Inflammatory macrophage (primary cell): ENCODE results near the gene LEF1.

Source experiments
- DNase-seq, 2 donors: peaks; one replicate each; pipeline ENCODE4 v3.0.0-alpha.2; 2020 to 2022

LEF1 gene

DNA sequence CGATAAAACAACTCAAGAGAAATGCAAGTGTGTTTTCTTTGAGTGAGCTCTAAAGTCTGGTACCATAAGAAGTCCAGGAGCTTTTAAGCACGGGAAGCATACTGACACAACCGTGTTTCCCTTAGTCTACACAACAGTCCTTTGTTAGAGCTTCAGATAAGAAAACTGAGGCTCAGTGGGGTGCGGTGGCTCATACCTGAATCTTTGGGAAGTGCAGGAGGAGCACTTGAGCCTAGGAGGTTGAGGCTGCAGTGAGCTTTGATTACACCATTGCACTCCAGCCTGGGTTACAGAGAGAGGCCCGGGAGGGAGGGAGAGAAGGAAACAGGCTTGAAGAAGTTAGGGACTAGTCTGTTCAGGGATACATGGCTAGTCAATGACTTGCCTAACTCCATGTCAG, 21.9 kb downstream of the LEF1 start:
- DNase-seq, result no peak

DNA sequence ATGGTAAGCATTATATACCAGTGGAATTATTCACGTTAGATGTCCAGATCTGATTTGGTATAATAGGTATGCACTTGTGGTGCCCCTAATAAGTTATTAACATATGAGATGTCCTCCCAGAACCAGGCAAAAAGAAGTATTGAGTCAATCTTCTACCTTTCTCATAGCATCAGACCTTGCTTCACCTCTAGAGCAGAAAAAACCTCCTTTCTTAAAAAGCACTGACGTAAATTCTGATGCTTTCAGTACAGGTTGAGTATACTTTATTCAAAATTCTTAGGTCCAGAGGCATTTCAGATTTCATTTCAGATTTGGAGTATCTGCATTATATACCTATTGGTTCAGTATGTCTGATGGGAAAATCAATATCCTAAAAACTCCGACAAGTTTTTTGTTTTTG, 22.4 kb downstream of the LEF1 start:
- DNase-seq, result no peak

DNA sequence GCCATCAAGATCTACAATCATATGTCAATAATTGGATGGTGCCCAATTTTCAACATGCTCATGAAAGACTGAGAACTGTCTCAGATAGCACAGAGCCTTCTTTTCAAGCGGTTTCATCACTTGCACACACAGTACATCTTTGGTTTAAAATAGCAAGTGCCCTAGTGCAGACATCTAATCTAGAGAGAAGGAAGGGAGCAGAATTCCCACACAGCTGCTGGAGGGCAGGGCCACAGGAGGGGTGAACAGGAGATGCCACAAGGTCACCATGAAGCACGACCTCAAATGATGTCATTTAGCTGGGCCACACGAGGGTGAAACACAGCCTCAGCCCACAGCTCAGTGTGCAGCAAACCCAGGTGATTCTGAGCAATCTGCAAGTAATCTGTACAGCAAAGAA, 24.3 kb downstream of the LEF1 start:
- no peak for DNase-seq

DNA sequence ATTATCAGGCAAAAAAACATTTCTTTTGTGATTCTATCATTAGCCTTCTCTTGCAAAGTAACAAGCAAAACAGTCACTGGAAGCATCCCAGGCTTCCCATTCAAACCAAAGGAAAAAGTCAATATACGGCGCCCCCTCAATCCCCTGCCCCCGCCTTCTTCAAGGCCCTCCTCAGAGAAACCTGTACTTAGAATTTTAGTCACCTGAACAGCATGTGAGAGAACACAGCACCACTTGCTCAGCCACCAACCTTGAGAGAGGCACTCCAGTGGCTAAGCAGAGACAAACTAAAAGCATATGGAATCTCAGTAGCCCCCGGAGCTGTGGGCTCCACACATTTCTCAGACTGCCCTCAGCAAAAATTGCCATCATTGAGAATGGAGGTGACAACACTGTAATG, 25.2 kb downstream of the LEF1 start:
- no peak for DNase-seq

DNA sequence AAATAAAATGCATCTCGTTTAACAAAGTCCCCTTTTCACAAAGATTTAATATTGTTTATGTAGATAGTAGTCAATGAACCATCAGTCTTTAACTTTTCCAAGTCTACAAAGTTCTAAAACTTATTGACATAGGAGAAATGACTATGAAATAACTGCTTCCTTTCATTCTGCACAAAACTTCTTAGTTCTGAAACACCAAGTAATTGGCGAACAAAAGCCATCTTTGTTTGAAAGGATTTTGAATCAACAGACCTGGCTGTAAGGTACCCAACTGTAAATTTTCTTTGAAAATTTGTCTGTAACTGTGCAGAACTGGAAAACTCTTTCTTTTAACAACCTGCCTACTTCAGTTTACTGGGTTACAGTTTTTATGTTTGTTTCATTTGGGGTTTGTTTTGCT, 25.9 kb downstream of the LEF1 start:
- no peak for DNase-seq

DNA sequence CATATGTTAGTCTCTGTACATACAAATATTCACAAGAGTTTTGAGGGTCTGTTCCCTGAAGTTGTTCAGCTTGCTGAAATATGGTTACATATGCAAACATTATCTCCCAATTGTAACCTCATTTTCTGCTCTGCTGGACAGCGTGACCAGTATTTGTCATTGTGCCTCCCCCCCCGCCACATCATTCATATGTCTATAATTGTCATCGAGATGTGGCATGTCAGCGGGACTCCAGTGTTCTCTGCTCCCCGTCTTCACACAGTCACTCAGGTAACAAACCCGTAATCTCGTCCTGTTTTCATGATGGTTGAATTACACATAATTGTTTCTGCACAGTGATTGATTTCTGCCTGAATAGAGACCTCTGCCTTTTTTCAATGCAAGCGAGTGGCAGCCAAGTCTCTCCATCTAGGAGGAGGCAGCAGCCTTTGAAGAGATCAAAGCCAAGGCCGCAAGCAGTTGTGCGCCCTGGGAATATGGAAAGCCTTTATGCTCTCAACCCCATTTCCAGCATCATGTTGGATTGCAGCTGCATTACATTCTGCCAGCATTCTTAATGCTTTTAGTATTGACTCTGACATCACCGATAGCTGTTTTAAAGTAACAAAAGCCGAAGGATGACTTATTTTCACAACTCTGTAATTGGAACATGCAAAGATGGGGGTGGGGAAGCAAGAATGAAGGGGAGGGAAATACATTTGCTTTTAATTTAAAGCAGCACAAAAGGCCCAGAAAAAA, 27.4 kb downstream of the LEF1 start:
- no peak for DNase-seq

DNA sequence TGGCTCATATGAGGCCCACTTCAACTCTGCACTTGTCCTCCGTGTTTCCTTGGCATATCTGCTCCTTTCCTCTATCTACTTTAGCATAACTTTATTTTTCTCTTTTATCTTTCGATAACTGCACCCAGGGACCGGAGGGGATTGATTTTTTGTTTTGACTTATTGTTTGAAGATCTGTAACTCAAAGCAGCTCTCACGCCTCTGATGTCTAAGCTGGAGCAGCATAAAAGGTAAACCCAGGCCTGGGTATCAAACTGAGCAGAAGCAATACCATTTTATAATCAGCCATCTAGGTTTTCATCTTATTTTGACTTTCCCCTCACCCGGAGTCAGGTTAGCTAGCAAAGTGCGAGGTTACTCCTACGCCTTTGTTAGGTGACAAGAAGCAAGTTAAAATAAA, 28.4 kb downstream of the LEF1 start:
- no peak for DNase-seq

DNA sequence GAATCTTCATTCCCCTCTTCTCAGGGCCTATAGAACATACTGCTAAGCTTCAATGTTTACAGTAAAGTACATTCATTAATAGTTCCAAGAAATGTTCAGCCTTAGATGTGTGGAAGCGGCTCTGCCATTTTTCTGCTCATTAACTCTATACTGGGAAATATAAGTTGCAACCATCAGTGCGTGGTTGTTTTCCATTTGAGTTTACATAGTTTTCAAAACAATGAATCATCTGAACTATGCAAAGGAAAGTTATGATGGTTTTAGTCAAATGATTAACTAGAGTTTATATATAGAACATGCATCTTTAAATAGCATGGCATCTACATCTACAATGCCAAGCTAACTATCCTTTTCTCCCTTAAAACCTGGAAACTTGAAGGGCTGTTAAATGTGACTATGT, 29.6 kb downstream of the LEF1 start:
- DNase-seq, result no peak

DNA sequence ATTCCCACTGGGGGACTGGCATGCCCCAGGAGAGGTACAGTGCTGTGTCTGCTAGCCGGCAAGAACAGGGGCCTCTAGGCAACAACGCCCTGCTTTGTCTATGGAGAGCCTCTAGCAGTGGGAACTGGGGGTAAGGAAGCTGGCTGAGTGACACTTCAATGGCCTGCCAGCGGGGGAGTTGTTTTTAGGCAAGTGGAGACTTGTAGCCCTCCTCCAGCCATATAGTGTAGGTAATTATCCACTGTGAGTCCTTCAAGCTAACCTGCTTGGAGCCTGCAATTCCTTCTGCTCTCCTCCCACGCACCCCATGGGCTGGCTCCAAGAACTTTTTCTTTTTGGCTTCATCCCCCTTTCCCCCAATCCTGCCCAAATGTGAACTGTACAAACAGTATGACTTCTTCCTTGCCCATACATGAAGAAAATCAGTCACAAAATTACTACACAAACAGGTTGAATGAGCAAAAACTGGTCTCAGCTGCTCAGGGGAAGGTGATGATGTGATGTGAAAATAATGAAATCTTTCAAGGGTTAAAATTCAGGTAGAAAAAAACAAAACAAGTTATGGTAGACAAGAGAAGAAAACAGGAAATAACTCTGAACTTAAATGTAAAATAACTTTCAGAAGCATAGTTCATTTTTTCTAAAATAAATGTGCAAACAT, 33.1 kb downstream of the LEF1 start:
- DNase-seq, result no peak

DNA sequence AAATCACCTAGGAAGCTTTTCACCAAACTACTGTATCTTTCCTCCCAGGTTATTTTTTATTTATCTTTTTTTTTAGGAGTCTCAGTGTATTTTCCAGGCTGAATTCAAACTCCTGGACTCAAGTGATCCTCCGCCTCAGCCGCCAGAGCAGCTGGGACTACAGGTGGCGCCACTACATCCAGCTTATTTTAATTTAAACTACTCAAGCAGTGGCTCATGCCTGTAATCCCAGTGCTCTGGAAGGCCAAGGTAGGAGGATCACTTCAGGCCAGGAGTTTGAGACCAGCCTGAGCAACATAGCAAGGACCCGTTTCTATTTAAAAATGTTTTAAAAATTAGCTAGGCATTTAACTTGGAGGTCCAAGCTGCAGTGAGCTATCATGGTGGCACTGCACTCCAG, 37.8 kb downstream of the LEF1 start:
- DNase-seq, result no peak

DNA sequence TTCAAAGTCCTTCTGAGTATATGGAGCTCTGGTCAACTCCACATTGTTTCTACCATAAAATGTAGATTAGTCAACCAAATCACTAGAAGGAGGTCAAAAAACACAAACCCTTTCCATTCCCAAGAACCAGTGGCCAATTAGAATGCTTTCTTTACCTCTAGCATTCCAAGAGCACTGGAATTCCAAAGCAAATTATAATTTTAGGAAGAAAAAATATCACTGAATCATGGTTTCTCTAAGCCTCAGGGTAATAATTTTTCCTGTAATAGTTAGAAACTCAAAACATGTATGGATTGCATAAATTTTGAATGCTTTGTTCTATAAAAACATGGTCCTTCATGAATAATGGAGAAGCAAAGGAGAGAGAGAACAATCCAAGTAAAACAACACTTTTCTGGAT, 39.5 kb downstream of the LEF1 start:
- DNase-seq, result no peak

DNA sequence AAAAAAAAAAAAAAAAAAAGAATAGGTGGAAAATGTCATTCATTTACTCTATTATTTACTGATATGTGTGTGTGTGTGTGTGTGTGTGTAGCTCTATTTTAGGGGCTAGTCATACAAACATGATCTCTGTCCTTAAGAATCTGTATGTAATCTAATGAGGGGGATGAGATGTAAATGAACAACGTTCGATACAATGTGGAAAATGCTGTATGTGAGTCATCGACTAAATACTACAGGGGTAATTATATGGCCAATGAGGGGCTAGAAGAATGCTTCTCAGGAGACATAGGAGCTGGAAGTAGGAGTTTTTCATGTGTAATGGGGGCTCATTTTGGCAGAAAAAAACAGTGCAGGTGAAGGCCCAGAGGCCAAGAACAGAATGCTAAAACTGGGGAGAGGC, 41.9 kb downstream of the LEF1 start:
- DNase-seq, result no peak

DNA sequence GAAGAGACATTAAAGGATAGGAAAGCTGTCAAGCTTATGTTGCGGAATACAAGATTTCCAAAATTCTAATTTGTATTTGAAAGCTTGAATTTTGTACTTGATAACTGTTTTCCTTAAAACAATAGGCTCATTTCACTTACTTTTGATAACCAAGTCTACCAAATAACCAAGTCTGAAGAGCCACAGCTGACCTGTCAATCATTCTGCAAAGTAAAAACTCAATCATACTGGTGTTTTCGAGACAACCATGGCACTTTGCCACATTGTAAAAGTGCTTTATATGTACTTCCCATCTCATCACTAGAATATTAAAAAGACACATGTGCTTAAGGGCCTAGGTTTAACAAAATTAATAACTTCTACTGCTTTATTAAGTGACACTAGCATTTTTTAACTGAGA, 47.9 kb downstream of the LEF1 start:
- DNase-seq, result no peak

DNA sequence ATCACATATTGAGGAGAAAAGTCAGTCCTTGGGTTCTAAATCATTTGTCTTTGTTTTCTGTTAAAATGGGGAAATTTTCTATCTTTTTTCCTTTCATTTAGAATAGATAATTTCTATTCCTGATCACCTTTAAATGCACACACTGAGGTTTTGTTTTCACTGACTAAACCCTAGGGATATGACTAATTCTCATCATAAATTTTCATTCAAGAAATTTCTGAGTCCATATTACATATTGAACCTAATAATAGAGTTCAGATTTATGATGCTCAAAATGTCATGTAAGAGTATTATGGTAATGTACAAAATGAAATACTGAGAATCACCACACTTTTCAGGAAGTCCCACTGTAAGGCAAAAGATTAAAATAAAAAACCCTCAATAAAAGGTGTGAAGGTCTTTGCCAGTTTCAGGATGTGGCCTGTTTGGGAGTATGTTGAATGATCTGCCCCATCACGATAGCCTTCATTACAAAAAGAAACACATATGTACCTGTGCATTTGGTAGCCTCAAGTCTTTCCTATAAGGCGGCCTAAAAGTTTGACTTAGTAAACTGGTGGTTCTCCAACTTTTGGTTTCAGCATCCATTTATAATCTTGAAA, 49.4 kb downstream of the LEF1 start:
- DNase-seq, result no peak

DNA sequence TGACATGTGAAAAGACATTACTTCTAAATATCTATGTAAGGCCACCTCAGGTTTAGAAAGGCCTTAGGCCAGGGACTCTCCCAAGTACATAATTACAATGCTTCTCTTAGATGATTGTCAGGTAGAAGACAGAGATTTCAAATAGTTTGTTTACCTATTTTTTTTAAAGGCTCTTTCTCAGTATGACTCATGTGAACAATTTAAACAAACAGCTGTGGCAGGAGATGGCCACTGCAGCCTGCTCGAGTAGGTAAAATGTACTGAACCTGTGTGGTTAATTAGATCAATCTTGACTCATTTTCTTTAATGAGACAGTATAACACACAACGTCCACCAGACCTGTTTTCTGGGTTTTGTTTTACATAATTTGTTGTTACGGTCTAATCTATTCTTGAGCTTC, 50.2 kb downstream of the LEF1 start:
- DNase-seq, result no peak

DNA sequence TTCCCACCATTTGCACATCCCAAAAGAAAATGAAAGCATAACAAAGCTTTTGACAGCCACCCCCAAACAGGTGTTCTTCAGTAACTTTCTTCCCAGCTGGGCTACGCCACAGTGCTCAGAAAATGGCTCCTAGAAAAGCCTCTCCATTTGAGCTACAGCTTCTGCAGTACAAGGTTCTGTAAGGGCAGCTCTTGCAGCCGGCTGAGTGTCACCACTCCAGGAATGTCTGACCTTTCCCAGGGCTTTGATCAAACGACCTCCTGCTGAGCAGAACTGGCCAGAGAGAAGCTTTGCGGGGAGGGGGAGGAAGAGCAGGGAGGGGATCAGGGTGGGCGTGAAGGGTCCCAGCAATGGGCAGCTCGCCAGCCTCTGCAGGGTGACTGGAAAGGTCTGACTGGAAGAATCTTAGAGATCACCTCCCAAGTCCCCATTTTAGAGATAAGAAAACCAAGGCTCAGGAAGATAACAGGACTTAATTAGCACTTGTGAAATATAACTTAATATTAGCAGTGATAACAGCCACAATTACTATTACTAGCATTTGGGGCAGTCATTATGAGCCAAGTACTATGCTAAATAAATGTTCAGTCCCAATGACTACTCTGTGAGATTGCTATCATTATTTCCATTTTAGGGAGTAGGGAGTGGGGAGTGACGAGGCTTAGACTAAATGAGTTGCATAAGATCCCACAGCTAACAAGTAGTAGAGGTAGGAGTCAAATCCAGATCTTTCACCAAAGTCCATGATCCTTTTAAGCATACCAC, 51.1 kb downstream of the LEF1 start:
- no peak for DNase-seq

DNA sequence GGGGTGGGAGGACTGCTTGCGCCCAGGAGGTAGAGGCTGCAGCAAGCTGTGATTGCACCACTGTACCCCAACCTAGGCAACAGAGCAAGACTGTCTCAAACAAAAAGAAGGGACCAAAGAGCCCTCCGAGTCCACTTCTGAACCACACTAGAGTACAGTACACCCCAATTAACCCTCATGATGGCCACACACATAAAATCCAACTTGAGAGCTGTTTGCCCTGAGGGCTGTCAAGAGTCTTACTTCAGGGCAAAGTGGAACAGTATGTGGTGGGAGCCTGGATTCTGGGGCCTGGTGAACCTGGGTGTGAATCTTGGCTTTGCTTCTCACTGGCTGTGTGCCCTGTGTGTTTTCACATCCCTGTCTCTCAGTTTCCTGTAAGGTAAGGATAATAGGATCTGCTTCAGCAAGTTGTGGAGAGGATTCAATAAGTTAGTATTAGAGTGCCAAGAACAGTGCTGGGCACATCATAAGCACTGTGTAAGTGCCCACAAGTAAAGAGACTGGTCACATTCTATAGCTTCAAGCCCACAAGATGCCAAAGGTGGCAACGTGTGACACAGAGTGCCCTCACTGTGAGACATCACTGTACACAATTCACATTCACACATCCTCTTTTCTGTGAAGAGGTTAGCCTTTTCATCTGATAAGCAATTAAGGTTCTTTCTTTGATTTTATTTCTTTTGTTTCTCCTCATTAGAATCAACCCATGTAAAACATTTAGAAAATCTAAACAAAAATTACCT, 52.1 kb downstream of the LEF1 start:
- DNase-seq, result no peak

DNA sequence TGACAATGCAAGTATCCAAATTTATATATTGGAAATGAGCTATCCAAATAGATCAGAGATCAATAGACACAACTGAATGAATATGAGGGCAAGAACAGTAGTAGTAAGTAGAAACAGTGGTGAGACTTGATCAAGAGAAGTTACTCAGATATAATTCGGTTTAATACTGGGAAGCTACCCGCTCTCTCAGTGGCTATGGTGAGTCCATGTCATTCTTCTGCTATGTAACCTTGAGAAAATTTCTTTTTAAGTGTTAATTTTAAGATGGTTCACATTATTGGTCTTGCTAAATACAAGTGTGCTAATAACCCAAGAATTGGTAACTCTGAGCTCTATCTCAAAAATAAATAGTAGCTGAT, 53.6 kb downstream of the LEF1 start:
- DNase-seq, result no peak

DNA sequence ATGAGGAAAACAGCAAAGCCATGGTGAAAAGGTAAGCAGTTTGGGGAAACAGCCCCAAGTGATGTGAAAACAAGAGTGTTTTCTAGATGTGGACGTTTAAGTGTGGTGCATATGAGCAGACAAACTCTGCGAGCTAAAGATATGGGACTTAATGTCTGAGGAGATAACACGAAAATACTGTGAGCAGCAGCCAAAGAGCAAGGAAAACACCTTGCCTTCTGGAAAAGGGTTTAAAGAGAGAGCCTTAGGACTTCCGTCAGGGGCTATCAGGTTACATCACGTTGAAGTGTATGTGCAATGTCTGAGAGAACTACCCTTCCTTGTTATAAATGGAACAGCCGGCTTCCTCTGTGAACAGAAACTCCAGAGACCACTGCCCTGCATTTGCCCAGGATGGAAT, 54.2 kb downstream of the LEF1 start:
- no peak for DNase-seq

DNA sequence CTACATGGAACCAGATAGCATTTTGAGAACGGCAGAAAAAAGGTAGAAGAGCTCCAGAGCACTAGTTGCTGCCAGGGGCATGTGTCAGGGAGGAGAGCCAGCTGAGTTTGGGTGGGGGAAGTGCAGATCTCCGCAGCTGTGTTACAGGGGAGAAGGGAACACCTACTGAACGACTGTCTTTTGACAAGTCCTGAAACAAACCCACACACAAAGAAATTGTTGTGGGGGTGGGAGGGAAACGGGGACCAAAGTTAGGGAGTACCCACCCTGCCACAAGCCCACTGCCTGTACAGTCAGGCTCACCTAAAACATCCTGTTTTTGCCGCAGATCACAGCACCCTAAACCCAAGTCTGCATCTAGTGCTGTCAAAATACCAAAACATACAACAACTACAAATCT, 55.5 kb downstream of the LEF1 start:
- DNase-seq, result no peak

DNA sequence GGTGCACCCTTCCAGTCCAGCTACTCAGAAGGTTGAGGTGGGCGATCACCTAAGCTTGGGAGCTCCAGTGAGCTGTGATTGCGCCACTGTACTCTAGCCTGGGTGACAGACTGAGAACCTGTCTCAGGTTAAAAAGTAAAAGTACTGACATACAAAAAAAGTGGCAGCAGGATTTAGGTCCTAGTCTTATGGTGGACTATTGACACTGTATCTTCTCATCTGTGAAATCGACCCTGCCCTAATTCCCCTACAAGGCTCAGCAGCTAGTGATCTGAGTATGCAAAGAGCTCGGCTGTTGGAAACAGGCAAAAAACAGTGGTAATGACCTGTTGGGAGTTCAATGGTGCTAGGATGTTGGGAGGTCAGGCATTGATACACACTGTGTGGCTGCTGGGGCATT, 57.0 kb downstream of the LEF1 start:
- DNase-seq, result no peak

DNA sequence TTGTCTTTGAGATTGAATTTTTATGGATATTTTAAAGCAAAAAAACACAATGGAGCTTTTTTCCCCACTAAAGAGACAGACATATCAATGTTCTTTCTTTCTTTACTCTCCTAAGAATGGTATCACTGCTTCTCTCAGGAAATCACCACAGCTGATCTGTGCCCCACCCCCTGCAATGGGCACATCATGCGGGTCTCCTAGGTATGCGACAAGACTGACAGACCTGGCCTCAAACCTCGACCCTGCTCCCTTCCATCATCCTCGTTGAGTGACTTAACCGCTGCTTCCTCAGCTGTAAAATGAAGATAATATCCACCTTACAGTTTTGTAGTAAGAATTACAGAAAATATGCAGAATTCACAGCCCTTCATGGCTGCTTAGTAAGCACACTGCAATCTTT, 58.3 kb downstream of the LEF1 start:
- DNase-seq, result no peak

DNA sequence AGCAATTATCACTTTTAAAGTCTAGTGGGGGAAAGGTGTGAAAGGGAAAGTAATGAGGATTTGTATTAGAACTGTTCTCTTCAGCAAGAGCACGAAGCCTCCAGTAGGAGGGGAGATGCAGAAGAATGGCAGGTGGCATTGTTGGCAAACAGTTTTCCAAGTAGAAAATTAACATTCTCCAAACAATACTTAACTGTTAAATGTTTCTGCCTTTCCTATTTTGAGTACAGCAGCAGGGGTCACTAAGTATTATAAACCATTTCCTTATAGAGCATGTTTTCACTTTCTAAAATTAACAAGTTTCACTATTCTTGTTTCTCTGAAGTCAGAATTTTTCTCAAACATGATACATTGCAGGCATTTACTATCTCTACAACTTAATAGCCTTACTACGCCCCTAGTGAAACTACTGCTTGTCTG, 58.7 kb downstream of the LEF1 start:
- no peak for DNase-seq
